Lower leg skin (tissue), 3 donors: Measurements from ENCODE around the gene FOLR3.
"Not testable (repeated sequence)": the region's sequence is repeated elsewhere in the genome, so short reads cannot be mapped to it uniquely, and the experiment has no call there.

Experiments used
- POLR2A ChIP-seq, 2 donors: fragments of 450-650 bp; IDR thresholded peaks; one replicate each; pipeline ENCODE4 v1.6.1; 2016 to 2017; ENCODE audit warnings: antibody characterized with exemption in 2 of 2, mild to moderate bottlenecking in 1 of 2, moderate library complexity in 1 of 2
- TF ChIP-seq, protein P1 (sequence below), 3 donors: fragments of 450-650 bp; IDR thresholded peaks; one replicate each; pipeline ENCODE4 v1.5.1; 2016; ENCODE audit warnings: antibody characterized with exemption in 3 of 3, mild to moderate bottlenecking in 3 of 3, moderate library complexity in 2 of 3

DNA sequence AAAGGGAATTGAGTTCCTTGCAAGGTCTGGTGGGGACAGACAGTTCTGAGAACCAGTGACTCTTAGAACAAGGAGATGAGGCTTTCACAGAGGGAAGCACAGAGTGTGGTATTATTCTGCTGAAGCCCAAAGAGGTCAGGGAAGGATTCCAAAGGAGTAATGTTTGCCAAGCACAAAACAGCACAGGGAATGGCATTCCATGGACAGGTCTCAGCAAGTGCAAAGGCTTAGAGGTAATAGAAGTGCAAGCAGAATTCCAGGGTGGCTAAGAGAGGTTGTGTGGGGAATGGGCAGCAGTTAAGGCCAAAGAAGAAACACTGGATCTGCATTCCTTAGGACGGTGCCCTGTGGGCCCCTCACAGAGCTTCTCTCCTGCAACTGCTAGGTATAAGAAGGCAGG, 6.6 kb downstream of the FOLR3 start:
- TF ChIP-seq POLR2A (IDR thresholded peaks at IDR 0.05) = not testable (repeated sequence)
- TF ChIP-seq, protein P1, sequence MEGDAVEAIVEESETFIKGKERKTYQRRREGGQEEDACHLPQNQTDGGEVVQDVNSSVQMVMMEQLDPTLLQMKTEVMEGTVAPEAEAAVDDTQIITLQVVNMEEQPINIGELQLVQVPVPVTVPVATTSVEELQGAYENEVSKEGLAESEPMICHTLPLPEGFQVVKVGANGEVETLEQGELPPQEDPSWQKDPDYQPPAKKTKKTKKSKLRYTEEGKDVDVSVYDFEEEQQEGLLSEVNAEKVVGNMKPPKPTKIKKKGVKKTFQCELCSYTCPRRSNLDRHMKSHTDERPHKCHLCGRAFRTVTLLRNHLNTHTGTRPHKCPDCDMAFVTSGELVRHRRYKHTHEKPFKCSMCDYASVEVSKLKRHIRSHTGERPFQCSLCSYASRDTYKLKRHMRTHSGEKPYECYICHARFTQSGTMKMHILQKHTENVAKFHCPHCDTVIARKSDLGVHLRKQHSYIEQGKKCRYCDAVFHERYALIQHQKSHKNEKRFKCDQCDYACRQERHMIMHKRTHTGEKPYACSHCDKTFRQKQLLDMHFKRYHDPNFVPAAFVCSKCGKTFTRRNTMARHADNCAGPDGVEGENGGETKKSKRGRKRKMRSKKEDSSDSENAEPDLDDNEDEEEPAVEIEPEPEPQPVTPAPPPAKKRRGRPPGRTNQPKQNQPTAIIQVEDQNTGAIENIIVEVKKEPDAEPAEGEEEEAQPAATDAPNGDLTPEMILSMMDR (IDR thresholded peaks at IDR 0.05) = not testable (repeated sequence)
